Lung (tissue), 12 donors: ENCODE measurements around the gene NKAIN2. TPM values are rescaled to one million over a fixed set of nuclear protein-coding genes. Genes with fewer than 3 reads are reported as not detected.
"Not testable (repeated sequence)": the region's sequence is repeated elsewhere in the genome, so short reads cannot be mapped to it uniquely, and the experiment has no call there.

Experiments used
- ATAC-seq: fragments of 200-7000 bp; cut with Tn5 transposase; one replicate; pipeline ENCODE4 v1.9.1; 2020; ENCODE audit warnings: moderate number of reproducible peaks; ENCODE audit not compliant: insufficient read depth, low FRiP score
- DNase-seq, 3 donors: peaks; one replicate each; pipeline ENCODE4 v3.0.0-alpha.2; 2013 to 2017
- H3K27ac ChIP-seq, 2 donors: one replicate each; pipeline ENCODE4 v1.5.1; 2013; ENCODE audit warnings: mild to moderate bottlenecking in 2 of 2, moderate library complexity in 2 of 2, control low read depth in 1 of 2, inconsistent platforms in 1 of 2, low read depth in 1 of 2, low read length in 1 of 2
- H3K27me3 ChIP-seq, 3 donors: one replicate each; pipeline ENCODE4 v1.5.1; 2013; ENCODE audit warnings: low read length in 2 of 3; ENCODE audit not compliant: control insufficient read depth in 3 of 3, insufficient read depth in 3 of 3
- H3K36me3 ChIP-seq, 4 donors: one replicate each; pipeline ENCODE4 v1.5.1; 2013; ENCODE audit warnings: low read length in 4 of 4, mild to moderate bottlenecking in 1 of 4, moderate library complexity in 1 of 4; ENCODE audit not compliant: control insufficient read depth in 4 of 4, insufficient read depth in 4 of 4
- H3K4me1 ChIP-seq, 5 donors: one replicate each; pipeline ENCODE4 v1.5.1; 2013; ENCODE audit warnings: low read length in 5 of 5, mild to moderate bottlenecking in 2 of 5, moderate library complexity in 1 of 5; ENCODE audit not compliant: control insufficient read depth in 5 of 5, insufficient read depth in 5 of 5
- H3K4me3 ChIP-seq: one replicate; pipeline ENCODE4 v1.5.1; 2013; ENCODE audit warnings: mild to moderate bottlenecking, control low read depth, moderate library complexity
- H3K9ac ChIP-seq, 2 donors: one replicate each; pipeline ENCODE4 v1.5.1; 2013; ENCODE audit warnings: low read length in 2 of 2, control low read depth in 1 of 2; ENCODE audit not compliant: insufficient read depth in 1 of 2
- H3K9me3 ChIP-seq, 4 donors: one replicate each; pipeline ENCODE4 v1.5.1; 2013; ENCODE audit warnings: low read length in 3 of 4, mild to moderate bottlenecking in 1 of 4, moderate library complexity in 1 of 4; ENCODE audit not compliant: control insufficient read depth in 4 of 4, insufficient read depth in 3 of 4
- CTCF ChIP-seq: IDR thresholded peaks from 2 replicates; pipeline ENCODE4 v1.5.1; 2012; ENCODE audit warnings: mild to moderate bottlenecking; ENCODE audit errors: control extremely low read depth, extremely low read depth
- WGBS, 2 donors: extraction: QIAGEN DNeasy Blood & Tissue Kit; methylation state at CpG; one replicate each; pipeline ENCODE4 v1.1.7; 2013; 5-methylcytosine and 5-hydroxymethylcytosine counted together
- polyA plus RNA-seq, 2 donors: library from polyadenylated mRNA; stranded (reverse); fragments of 200-250 nt; gene quantifications; one replicate each; pipeline ENCODE4 v1.2.1, GENCODE V29; 2013
- total RNA-seq, 2 donors: library from RNA; depleted of rRNA in 1 of 2; stranded (reverse); fragments of >200 nt in 1 of 2; gene quantifications; one replicate each; pipeline ENCODE4 v1.2.1, GENCODE V29; 2014 to 2021
- donor health status: control.
- donor health status: control.
- donor health status: Bipolar disorder and iron deficiency.
- donor health status: healthy.
- donor health status: DM: yes; HTN: yes; CAD: no.

Gene NKAIN2
- total and polyA plus RNA-seq, 4 donors = 0.01 to 4.4 TPM; not detected in 2

DNA sequence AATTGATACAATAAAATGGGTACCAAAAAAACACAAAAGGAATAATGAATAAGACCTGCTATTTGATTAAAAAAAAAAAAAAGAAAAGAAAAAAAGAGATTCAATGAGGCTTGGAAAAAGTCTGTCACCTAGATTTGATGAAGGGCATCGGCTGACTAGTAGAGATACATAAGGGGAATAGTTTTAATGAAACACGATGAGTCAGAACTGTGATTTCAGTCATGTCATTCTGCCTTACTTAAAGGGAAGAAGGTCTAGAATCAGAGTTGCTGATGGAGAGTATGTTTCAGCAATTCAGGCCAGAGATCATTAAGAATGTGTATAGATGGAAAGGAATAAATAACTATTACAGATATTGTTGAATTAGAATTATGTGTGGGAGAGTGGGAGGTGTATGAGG is 592.7 kb downstream of the NKAIN2 start:
- WGBS, 2 donors = 90 to 97% methylated on average over 2 of the region's 2 CpGs
- ATAC-seq = no peak

DNA sequence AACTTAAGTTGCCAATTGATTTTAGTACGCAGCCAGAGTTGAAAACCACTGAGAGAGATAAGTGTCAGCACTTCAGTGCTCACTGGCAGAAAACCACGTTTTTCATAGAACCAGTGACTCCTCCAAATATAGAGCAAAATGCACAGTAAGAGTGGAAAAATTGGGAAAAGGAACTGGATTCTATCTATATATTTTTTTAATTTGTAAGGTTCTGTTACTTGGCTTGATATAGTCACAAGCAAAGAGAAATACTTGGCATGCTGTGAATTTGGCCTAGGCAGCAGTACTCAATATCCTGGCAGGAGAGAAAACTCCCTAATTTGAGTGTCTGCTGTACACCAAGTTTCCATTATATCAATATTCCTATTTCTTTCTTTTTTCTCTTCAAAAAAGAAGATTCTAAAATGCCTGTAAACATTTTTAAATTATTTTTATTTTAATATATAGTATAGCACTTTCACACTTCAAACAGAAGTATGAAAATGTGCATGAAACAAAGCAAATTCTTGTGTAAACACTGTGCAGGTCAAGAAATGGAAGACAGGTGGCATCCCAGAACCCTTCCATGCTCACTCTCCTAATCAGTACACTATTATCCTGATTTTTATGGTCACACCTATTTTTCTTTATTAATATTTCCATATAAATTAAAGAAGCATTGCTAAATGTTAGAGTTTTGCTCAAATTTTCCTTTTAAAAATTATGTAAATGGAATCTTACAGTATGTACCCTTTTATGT is 596.8 kb downstream of the NKAIN2 start:
- Histone ChIP-seq H3K9me3 (no peaks in the 10 kb centered on the region), H3K4me3 (no peak overlapping the region), H3K36me3 (no peaks in the 10 kb centered on the region), H3K4me1 (no peaks in the 10 kb centered on the region), H3K27me3 (no peaks in the 10 kb centered on the region), H3K27ac (no peak overlapping the region), H3K9ac (no peak overlapping the region)
- 55 to 83% methylated on average over 2 of the region's 2 CpGs for WGBS, 2 donors
- no peak for DNase-seq
- TF ChIP-seq CTCF = no peak
- ATAC-seq = no peak

More for the DNA sequence above, 592.7 kb downstream of the NKAIN2 start:
- Histone ChIP-seq H3K9ac (no peak overlapping the region), H3K27me3 (no peaks in the 10 kb centered on the region), H3K36me3 (no peaks in the 10 kb centered on the region), H3K4me3 (no peak overlapping the region), H3K9me3 (no peaks in the 10 kb centered on the region), H3K27ac (no peak overlapping the region), H3K4me1 (no peaks in the 10 kb centered on the region)
- no peak for DNase-seq
- TF ChIP-seq CTCF = no peak

- H3K36me3 ChIP-seq, H3K4me1 ChIP-seq, H3K9me3 ChIP-seq, ATAC-seq, H3K27me3 ChIP-seq, DNase-seq, H3K27ac ChIP-seq, H3K4me3 ChIP-seq, H3K9ac ChIP-seq: not testable (repeated sequence)
- 71 to 79% methylated on average over 4 of the region's 4 CpGs for whole genome bisulfite sequencing, 2 donors
Measured at GRCh38 chr6:124410425-124410824, 606.8 kb downstream of the NKAIN2 start.

DNA sequence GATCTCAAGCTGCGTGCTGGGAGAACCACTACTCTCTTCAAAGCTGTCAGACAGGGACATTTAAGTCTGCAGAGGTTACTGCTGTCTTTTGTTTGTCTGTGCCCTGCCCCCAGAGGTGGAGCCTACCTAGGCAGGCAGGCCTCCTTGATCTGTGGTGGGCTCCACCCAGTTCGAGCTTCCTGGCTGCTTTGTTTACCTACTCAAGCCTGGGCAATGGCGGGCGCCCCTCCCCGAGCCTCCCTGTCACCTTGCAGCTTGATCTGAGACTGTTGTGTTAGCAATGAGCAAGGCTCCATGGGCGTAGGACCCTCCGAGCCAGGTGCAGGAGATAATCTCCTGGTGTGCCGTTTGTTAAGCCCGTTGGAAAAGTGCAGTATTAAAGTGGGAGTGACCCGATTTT is 609.0 kb downstream of the NKAIN2 start:
- not testable (repeated sequence) for DNase-seq, H3K4me1 ChIP-seq, H3K9me3 ChIP-seq, H3K27me3 ChIP-seq, H3K9ac ChIP-seq, H3K36me3 ChIP-seq, ATAC-seq, H3K4me3 ChIP-seq, H3K27ac ChIP-seq
- 88 to 93% methylated on average over 9 of the region's 10 CpGs for WGBS, 2 donors
